Stomach (tissue), 4 donors: Measurements from ENCODE around the gene CUZD1.

Experiments used
- CTCF ChIP-seq, 7 experiments: fragments of 450-650 bp in 4 of 7; fragments of 200-600 bp in 3 of 7; sonication (generic) in 3 of 7; IDR thresholded peaks; one replicate each; pipeline ENCODE4 v1.5.1; 2016 to 2019; ENCODE audit warnings: antibody characterized with exemption in 7 of 7, control low read depth in 2 of 7, mild to moderate bottlenecking in 1 of 7
- EP300 ChIP-seq: sonication (generic); formaldehyde crosslinking; IDR thresholded peaks from one replicate; pipeline ENCODE4 v1.6.1; 2017; ENCODE audit warnings: antibody characterized with exemption
- POLR2A ChIP-seq, 4 donors: fragments of 450-650 bp; IDR thresholded peaks; one replicate each; pipeline ENCODE4 v1.6.1; 2016; ENCODE audit warnings: antibody characterized with exemption in 4 of 4, control low read depth in 2 of 4, mild to moderate bottlenecking in 1 of 4, moderate library complexity in 1 of 4
- POLR2AphosphoS5 ChIP-seq, 3 donors: sonication (generic); formaldehyde crosslinking; IDR thresholded peaks; one replicate each; pipeline ENCODE4 v1.6.1; 2016; ENCODE audit warnings: antibody characterized with exemption in 3 of 3

GRCh38 chr10:122829454-122829853 lies 16.2 kb downstream of the CUZD1 start:
- TF ChIP-seq EP300 (no peak), POLR2A (IDR thresholded peaks at IDR 0.05) (no peak), CTCF (IDR thresholded peaks at IDR 0.05) (no peak), POLR2AphosphoS5 (IDR thresholded peaks at IDR 0.05) (no peak)
